Femur (tissue), 1 donor: ENCODE results near the gene SETD7.
A peak's percentile ranks its signal among the peaks of the same experiment; 100 is the strongest.

Experiments used
- DNase-seq: peaks from one replicate; pipeline ENCODE4 v3.0.0-alpha.2; 2017

Gene SETD7

DNA sequence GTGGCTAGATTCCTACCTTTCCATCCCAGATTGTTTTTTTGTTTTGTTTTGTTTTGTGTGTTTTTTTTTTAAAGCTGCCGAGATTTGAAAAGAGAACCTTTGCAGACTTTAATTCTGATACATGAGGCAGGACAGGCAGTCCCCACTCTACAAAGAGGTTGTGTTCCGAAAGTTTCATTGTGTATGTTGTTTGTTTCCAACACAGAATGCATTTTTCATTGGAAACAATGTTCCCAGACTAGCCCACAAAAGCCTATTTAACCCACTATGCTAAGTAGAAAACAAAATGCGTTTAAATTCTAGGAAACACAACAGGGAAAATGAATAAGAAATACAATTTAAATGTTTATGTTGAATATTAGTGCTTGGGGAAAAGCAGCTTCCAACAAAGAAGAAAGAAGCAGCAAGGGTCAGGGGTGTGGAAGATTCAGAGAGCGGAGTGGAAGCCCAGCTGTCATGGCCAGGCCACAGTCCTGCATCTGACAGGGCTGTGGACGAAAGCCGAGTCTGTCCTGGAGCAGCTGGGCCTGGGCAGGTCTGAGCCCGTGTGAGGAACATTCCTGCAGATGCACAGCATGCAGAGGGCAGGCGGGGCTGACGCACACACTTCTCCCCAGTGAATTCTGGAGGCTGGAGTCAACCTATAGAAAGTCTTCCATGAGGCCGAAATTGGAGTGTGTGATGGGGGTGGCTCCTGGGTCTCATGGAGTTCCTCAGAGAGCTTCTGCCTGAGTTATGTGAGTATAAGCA is 12.4 kb upstream of the SETD7 start:
- peak; percentile 84 for DNase-seq

DNA sequence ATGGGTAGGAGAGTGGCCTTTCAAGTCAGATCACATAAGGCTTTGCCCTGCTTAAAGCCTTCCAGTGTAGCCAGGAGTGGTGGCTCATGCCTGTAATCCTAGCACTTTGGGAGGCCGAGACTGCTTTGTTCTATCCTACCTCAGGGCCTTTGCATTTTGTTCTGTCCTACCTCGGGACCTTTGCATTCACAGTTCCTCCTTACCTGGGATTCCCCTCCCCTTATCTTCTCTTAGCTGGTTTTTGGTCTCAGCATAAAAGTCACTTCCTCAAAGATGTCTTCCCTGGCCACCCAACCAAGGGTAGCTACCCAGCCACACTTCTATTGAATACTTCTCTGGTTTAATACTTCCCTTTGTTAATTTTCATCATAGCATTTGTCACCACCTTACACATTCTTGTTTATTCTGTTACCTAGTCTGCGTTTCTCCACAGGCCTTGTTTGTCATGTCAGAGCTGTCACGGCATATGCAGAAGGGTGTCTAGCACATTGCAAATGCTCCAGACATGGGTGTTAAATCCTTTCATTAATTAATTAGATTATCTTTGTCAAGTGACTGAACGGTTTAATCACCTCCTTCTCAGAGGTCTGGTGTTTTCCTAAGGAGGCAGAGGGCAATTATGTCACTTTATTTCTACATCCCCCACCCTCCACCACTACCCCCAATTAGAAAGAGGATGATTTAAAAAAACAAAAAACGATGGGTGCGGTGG is 11.3 kb upstream of the SETD7 start:
- no peak for DNase-seq

DNA sequence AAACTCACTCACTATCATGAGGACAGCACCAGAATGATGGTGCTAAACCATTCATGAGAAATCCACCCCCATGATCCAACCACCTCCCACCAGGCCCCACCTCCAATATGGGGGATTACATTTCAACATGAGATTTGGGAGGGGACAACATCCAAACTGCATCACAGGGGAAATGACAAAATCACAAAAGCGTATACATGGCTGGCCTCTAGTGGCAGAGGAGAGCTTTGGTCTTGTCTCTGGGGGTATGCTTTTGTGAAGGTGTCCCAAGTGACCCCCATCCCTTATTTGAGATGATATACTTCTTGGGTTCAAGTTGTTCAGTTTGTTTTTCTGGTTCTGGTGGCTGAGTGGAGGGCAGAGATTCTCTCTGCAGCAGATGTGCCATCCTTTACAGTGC is 8.5 kb upstream of the SETD7 start:
- DNase-seq, result no peak

DNA sequence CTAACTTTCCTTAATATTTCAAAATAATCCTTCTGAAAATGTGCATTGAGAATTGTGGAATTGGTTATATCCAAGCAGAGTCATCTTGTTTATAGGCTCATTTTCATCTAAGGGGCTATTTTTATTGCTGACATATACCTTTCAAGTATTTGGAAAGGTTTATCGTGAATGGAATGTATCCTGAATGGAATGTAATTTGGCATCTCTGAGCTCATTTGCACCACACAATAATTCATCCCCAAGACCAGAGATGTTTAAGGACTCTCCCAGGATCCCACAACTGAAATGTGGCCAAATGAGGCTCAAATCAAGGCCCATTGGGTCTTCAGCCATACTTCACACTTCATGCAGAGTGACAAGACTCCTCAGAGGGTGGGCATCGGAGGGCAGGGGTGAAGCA is 7.5 kb upstream of the SETD7 start:
- DNase-seq, result no peak

DNA sequence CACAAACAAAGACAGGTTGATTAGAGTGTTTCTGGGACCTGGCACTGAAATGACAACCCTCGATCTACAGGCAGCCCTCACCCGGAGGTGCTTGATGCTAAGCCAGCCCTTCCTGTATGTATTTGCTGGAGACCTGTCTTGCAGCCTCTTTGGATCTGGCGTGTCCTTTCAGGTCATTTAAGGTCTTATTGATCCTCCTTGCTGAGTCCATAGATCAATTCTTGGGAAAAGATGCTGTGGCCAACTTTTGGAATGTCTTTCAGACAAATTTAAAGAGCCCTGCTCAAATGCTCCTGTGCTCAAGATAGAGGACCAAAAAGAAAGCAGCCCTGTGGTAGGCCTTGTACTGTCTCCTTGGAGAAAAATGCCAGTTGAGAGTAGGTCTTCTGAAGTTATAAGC is 6.8 kb upstream of the SETD7 start:
- DNase-seq, result no peak

DNA sequence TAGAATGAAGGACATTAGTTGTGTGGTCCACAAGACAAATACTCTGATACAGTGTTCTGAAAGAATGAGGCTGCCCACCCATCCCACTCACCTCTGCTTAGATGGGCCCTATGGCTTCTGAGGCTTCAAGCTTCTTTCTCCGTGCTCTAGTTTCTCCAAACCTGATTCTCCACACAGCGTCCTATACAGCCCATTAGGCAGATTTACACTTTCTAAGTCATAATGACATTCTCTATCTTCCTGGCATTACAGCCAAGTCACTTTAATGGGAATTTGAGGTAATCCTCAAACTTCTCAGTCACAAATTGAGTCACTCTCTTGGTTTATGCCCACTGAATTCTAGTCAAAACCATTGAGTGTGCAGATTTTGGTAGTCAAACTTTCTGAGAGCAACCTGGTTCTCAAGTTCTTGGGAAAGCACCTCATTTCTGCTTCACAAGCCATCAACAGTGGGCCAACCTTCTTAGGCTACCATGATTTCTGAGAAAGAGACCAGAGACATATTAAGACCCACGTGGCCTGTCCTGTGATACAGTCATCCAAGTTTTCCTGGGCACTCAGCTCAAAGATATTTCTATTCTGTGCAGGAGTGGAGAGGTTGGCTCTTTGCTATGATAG is 6.2 kb upstream of the SETD7 start:
- no peak for DNase-seq

DNA sequence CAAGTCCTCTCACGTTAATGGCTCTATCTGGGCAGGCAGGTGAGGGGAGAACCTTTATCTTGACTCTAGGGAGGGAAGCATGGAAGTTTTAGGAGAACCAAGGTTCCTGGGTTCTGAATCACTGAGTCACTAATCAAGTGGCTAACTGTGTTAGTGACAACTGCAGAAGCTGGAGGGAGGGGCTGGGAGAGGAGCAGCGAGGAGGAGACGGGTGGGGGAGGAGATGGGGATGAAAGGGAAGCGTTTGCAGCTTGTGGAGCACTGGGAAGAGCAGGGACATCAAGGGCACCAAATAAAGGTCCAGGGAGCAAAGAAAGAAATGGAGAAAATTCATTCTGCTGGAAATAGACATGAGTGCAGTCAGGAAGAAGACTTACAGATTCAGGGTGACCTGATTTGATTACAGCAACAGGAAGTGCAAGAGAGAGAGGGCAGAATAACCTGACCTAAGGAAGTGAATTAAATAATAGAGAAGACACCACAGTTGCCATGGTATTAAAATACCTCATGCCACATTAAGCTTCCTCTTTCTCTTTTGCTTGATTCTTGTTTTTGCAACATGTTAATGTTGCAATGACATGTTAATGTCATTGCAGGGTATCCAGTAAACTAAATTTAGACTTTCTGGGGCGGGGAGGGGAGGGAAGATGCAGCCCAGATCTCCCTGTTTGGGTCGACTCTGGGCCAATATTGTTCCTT is 4.5 kb upstream of the SETD7 start:
- peak; percentile 38 for DNase-seq

DNA sequence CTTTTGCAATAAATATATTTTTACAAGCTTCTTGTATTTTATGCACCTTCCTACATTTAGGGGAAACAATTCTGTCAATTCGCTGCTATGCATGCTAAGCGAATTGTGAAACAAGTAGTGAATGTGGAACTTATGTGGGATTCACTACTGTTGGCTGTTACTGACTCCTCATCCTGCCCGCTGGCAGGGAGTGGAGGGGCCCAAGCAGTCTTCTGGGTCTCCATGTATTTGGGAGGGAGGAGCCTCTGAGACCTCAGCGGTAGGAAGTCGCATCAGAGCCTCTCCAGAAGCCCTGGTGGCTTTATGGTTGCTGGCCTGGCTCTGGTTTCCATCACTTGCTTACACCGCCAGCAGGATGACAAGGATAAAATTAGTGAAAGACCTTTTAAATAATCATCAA is 3.7 kb upstream of the SETD7 start:
- DNase-seq, result no peak

DNA sequence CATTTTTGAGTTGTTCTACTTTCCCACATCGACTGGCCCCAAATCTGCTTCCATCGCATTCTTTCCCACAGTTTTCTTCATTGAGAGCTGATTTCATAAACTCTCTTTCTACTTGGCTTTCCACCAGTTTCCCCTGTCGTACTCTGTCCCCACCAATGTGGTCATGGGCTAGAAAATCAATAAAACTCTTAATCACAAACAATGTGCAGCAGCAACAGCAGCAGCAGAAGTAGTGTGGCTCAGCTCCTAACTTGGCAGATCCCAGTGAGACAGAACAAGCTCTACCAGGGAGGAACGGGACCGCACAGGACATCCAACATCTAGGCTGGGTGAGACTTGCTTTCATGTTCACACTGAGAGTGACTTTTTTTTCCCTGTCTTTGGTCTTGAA is 3.1 kb upstream of the SETD7 start:
- DNase-seq, result no peak

DNA sequence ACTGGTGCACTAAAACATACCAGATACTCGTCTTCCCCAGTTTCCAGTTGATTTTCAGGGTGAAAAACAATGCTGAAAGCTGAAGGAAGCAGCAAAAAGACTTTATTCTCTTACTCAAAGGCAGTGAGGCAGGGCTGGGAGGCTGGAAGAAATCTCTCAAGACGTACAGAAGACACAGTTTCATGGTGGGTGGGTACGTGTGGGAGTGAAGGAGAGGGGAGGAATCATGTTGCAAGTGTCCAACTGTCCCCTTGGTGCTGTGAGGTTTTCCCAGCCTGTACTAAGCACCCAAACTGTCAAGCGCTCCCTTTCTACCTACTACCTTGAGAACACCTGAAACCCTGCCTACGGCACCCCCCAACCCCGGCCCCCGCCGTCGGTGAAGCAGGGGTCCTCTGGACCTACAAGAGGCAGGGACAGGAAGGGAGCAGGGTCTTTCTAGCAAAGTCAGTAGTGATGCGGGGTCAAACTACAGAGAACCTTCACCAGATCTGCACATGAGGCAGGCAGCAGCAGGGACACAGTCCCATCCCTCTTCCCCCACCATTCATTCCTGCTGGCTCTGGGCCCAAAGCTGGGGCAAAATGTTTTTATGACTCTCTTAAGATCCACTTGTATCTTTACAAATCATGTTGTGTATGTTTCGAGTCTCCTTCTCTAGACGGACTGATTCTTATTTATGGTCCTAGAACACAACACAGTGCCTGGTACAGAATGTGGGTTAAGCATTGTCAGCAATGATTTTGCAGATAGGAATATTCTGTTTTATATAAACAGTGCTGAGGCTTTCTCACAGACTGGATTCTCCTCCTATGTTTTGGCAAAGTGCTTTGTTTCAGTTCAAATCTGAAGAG is 2.4 kb upstream of the SETD7 start:
- DNase-seq, result no peak

DNA sequence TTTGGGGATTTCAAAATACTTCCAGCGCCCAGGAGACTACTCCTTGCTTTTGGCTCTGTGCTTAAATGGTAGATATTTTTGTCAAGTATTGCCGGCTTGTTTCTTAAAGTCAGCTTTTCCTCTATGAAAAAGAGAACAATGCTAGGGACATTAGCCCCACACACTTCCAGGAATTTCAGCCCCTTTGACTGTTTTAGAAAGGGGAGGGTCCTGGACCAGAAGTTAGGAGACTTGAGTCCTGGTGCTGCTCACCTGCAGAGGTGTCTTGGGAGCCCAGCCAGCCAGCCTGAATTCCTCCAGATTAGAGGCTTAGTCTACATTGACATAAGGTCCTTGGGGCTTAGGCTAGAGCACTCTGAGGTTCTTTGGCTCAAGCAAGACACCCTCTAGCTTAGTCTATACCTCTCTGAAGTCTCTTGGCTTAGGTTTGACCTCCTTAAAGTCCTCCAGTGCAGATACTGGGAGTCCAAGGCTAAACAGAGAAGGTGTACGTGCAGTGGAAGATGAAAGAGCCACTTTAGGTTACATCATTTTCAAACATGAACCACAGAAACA is 1.6 kb upstream of the SETD7 start:
- no peak for DNase-seq

DNA sequence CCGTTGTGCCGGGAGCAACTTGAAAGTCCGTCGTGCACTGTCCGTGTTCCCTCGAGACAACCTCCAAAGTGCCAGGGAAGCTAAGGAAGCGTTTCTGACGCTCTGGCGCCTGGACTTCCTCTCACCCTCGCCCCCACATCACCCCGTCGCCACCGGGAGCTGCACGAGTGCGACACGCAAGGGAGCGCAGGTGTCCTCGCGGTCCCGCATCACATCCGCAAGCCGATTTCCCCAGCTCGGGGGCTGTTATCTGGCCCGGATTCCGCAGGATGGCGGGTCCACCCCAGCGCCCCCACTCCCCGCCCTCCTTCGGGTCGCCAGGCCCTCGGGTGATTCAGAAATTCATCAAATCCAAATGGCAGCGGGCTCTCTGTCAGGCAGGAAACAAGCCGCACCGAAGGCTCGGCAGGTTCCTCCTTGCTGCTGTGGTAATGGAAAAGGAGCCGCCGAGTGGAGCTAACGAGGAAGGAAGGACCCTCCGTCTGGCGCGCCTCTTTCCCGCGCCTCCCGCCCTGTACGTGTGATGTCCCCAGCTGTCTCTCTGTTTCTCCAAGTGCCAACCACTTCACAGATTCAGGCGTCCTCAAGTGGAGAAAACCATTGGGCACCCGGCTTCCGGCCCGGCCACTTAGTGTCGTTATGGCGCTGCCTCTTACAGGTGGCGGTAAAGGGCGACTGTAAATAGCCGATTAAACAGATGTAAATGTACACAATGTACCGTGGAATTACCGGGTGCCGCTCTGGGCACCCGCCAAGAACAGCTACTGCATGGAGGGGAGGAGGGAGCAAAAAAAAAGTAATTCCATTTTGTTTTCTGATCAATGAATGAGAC is 921 bp upstream of the SETD7 start:
- peak; percentile 79 for DNase-seq

DNA sequence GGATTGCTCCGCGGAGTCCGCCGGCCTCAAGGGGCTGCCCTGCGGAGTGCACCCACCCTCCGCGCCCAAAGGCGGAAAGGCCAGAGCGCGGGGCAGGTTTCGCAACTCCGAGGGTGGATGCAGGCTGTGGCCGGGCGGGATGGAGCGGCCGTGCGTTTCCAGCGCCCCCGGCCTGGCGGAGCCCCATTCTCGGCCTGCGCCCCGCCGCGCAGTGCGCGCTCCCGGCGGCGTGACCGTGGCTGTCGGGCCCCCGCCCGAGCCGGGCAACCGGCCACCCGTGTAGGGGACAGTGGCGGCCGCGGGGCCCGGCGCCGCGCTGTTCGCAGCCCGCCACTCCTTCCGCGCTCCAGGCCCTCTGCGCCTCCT is 331 bp downstream of the SETD7 start:
- no peak for DNase-seq

DNA sequence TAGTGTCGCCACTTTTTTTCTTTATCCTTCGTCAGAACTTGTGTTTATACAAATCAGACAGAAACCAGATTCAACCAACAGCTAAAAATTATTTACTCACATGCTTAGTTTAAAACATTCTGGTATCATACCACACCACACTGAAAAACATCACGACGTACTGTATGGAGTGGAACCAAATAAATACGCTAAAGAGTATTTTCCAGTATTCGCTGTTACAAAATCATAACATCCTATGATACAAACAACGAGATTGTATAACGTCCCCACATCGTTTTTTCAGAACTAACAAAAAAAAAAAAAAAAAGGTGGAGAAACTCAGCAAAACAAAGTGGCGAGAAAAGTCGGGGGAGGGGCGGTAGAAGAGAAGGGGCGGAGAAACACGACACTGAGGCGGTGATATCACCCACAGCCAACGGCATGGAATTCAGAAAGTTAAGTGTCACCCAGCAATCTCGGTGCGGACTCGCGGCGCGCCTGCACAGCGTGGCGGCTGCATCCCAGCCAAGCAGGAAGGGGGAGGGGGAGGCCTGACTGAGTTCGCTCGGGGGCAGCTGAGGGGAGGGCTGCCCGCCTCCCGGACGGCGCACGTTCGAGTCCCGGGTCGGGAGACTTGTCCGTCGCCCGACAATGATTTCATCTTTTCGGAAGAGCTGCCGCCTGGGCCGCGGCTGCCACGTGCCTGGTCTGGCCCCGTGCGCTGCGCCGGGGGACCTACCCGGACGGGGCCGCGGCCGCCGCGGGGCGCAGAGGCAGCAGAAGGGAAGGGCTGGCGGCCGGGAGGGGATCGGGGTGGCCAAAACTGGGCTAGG is 920 bp downstream of the SETD7 start:
- DNase-seq, result peak; percentile 95

DNA sequence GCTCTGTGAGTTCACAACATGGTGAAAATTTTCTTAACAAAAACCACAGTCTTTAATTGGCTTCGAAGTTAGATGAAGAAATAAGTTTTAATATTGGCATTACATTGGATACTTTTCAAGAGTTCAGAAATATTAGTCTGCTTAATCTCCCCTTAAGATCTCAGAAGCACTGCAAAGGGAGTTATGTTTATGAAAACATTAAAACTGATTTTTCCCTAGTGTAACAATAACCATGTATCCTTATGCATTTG is 1.5 kb downstream of the SETD7 start:
- no peak for DNase-seq

DNA sequence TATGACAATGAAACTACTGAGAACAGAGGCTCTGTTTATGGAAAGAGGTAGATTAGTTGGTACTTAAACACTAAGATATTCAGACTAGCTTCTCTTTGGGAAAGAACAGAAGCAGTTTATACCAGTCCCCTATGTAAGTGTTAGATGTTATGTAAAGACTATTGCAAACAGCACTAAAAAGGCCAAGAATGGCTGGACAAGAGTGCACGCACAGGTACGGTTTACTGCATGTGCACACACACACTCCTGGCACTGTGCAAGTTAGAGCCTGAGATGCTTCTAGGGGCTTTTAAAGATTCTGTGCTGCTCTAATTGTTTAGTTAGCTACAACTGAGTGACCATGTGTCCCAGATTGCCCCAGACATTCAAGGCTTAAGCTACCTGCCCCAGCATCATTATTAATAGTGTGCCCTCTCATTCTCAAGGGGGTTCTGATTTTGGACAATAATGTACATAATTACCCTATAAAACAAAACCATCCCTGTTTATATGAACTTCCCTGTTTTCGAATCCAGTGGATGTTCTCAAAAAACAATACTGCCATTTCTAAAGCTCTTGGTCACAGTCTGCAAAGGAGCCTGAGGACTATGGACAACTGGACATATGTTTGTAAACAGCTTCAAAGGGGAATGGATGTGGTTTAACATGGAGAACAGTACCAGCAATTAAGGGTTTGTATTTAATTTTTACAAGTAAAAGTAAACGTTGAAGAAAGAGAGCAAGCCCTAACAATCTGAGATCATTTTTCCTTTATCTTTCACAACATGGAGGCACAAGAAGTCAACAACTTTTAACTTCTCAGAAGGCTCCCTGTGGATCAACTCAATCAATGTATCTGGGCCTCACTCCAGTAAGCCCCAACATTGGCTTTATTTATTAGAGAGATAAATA is 2.0 kb downstream of the SETD7 start:
- DNase-seq, result no peak

DNA sequence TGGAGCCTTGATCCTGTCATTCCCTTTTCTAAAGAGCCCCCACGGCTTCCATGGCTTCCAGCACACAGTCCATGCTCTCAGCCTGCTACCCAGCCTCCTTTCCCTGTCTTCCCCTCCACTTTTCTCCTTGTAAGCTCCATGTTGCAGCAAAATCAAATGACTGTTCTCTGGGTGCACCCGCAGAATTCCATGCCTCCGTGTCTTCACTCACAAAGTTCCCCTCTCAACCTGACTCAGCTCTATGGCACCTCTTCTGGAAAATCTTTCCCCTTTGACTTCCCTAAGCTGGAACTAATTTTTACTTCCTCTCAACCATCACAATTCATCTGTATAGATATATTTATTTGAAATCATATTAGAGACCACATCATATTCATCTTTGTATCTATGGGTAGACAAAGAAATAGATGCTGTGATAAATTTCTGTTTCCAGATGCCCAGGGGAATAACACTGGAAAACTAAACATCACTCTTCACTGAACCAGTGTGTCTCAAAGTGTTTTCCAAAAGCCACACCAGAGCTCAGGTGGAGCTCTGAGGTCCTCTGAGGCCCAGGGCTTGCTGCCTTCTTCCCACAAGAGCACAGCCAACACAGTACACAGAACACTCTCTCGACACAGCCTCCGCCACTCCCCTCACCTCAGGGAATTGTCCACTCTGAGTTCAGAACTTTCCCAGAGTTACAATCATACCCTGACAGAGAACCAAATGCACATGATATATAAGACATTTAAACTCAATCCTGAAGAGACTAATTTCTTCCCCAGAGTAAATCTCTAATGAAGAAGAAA is 3.3 kb downstream of the SETD7 start:
- DNase-seq, result no peak

DNA sequence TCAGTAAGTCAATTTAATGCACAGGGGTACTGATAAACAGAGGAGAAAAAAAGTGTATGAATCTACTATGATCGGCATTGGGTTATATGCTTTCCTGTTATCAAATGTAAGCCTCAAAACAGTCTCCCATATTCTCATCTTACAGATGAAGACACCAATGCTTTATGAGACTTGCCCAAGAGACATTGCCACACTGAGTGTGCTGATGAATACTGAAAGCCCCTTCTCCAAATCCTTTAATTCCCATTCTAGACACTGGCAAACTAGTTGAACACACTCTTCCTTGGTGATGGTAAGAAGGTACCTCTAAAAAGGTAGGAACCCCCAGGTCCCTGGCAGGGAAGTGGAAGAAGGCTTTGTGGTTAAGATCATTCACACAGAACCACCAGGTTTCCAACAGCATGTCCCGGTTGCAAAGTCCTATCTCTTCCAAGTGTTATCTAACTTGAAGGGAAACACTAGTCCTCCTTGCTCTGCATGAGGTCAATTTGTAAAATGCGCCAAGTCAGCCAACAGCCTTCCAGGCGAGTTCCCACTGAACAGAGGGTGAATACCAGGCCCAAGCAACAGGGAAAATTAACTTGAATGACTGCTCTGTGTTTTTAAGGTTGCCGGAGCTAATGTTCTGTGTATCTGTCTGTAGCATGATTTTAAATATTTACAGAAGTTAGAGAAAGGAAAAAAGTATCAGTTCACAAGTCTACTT is 5.1 kb downstream of the SETD7 start:
- DNase-seq, result no peak
